ENCODE data around the gene DPH2.

DNA sequence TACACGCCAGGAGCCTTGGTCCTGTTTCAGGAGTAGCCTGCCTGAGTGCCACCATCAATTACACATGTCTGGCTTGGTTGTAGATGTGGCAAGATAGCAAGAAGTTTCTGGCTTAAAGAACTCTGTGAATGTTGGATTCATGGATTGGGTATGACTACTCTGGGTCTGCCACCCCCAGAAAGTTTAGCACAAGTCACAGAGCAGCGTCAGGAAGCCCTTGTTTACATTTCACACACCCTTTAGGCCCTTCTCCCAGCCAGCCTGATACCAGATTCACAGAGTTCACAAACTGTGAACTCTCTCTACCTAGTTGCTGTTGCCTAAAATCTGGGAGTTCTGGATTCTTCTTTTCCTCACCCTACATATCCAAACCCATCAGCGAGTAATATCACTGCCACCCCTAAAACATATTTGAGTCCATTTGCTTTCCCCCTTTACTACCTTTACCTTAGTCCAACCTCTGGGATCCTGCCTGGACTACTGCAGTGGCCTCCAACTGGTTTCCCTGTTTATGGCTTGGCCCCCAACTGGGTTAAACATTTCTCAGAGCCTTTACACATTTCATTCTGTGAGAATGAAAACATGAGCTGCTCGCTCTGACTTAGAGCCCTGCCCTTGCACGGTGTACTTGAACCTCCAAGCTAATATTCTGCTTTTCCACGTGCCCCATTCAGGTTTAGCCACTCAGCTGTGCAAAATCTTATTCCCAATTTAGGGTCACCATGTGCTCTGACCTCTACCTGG, 17.5 kb downstream of the DPH2 start:
- TF ChIP-seq, protein P1, sequence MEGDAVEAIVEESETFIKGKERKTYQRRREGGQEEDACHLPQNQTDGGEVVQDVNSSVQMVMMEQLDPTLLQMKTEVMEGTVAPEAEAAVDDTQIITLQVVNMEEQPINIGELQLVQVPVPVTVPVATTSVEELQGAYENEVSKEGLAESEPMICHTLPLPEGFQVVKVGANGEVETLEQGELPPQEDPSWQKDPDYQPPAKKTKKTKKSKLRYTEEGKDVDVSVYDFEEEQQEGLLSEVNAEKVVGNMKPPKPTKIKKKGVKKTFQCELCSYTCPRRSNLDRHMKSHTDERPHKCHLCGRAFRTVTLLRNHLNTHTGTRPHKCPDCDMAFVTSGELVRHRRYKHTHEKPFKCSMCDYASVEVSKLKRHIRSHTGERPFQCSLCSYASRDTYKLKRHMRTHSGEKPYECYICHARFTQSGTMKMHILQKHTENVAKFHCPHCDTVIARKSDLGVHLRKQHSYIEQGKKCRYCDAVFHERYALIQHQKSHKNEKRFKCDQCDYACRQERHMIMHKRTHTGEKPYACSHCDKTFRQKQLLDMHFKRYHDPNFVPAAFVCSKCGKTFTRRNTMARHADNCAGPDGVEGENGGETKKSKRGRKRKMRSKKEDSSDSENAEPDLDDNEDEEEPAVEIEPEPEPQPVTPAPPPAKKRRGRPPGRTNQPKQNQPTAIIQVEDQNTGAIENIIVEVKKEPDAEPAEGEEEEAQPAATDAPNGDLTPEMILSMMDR (IDR thresholded peaks at IDR 0.05) = no peak
- TF ChIP-seq POLR2AphosphoS5 (IDR thresholded peaks at IDR 0.05) (no peak), EP300 (IDR thresholded peaks at IDR 0.05) (no peak)

All from sigmoid colon (tissue), 4 donors.